Neural crest cell (in vitro differentiated cells): ENCODE results near the gene LRRC14B. TPM values are rescaled to one million over a fixed set of nuclear protein-coding genes. Genes with fewer than 3 reads are reported as not detected.

ENCODE experiments used
- DNase-seq: peaks from one replicate; pipeline ENCODE4 v3.0.0; 2021; ENCODE audit warnings: low read depth, mixed read lengths, low spot score
- H3K27ac Mint-ChIP-seq: one replicate; pipeline ENCODE4 v1.8.0; 2021; ENCODE audit warnings: mild to moderate bottlenecking, mixed read lengths; ENCODE audit not compliant: unreplicated experiment
- H3K27me3 Mint-ChIP-seq: 2 replicates; pipeline ENCODE4 v1.8.0; 2021; ENCODE audit warnings: low read depth, mild to moderate bottlenecking, mixed read lengths
- H3K36me3 Mint-ChIP-seq: 2 replicates; pipeline ENCODE4 v1.8.0; 2021; ENCODE audit warnings: low read depth, mild to moderate bottlenecking, mixed read lengths
- H3K4me1 Mint-ChIP-seq: 2 replicates; pipeline ENCODE4 v1.8.0; 2021; ENCODE audit warnings: mixed read lengths
- H3K4me3 Mint-ChIP-seq: one replicate; pipeline ENCODE4 v1.8.0; 2021; ENCODE audit warnings: mild to moderate bottlenecking, mixed read lengths
- H3K9me3 Mint-ChIP-seq: 2 replicates; pipeline ENCODE4 v1.8.0; 2021; ENCODE audit warnings: mixed read lengths
- CTCF ChIP-seq: fragments of 200-600 bp; sonication (generic); conservative IDR thresholded peaks from 2 replicates; pipeline ENCODE4 v1.5.0; 2021; ENCODE audit warnings: antibody characterized with exemption, mild to moderate bottlenecking
- total RNA-seq: library from RNA; stranded (reverse); gene quantifications from 2 replicates; pipeline ENCODE4 v1.2.1, GENCODE V29; 2021

LRRC14B gene
- total RNA-seq, 1 donor from 2014 or later, result not detected

- no peak overlapping the region for H3K27ac Mint-ChIP-seq
- no peak for TF ChIP-seq CTCF
- H3K36me3 Mint-ChIP-seq, result no peaks in the 10 kb centered on the region
- no peak overlapping the region for H3K4me3 Mint-ChIP-seq
- DNase-seq, result no peak
- no peaks in the 10 kb centered on the region for H3K9me3 Mint-ChIP-seq
- peaks cover 9% of the 10 kb centered on the region for H3K4me1 Mint-ChIP-seq
- H3K27me3 Mint-ChIP-seq, result no peaks in the 10 kb centered on the region
These were observed 8.1 kb downstream of the LRRC14B start for GRCh38 chr5:199197-199949.

GRCh38 chr5:199950-200645 is 8.8 kb downstream of the LRRC14B start:
- H3K4me1 Mint-ChIP-seq, result peaks cover 9% of the 10 kb centered on the region
- H3K4me3 Mint-ChIP-seq, result no peak overlapping the region
- no peak for DNase-seq
- no peaks in the 10 kb centered on the region for H3K9me3 Mint-ChIP-seq
- TF ChIP-seq CTCF, result no peak
- no peak overlapping the region for H3K27ac Mint-ChIP-seq
- H3K27me3 Mint-ChIP-seq, result no peaks in the 10 kb centered on the region
- H3K36me3 Mint-ChIP-seq, result peaks cover 2% of the 10 kb centered on the region

- TF ChIP-seq CTCF, result no peak
- peaks cover 9% of the 10 kb centered on the region for H3K4me1 Mint-ChIP-seq
- H3K27ac Mint-ChIP-seq, result no peak overlapping the region
- no peak overlapping the region for H3K4me3 Mint-ChIP-seq
- H3K27me3 Mint-ChIP-seq, result no peaks in the 10 kb centered on the region
- H3K36me3 Mint-ChIP-seq, result peaks cover 2% of the 10 kb centered on the region
- no peaks in the 10 kb centered on the region for H3K9me3 Mint-ChIP-seq
- DNase-seq, result no peak
These were observed 9.7 kb downstream of the LRRC14B start for GRCh38 chr5:200985-201384.

- H3K27ac Mint-ChIP-seq, result no peak overlapping the region
- peaks cover 2% of the 10 kb centered on the region for H3K36me3 Mint-ChIP-seq
- no peaks in the 10 kb centered on the region for H3K9me3 Mint-ChIP-seq
- no peak for TF ChIP-seq CTCF
- H3K4me1 Mint-ChIP-seq, result peaks cover 9% of the 10 kb centered on the region
- no peak for DNase-seq
- no peak overlapping the region for H3K4me3 Mint-ChIP-seq
- no peaks in the 10 kb centered on the region for H3K27me3 Mint-ChIP-seq
These were observed 10.4 kb downstream of the LRRC14B start for GRCh38 chr5:201672-202071.

GRCh38 chr5:203246-203930 is 12.1 kb downstream of the LRRC14B start:
- Mint-ChIP-seq H3K9me3 (no peaks in the 10 kb centered on the region), H3K36me3 (peaks cover 6% of the 10 kb centered on the region), H3K4me3 (no peak overlapping the region), H3K27ac (no peak overlapping the region), H3K4me1 (peaks cover 12% of the 10 kb centered on the region), H3K27me3 (no peaks in the 10 kb centered on the region)
- TF ChIP-seq CTCF, result no peak
- DNase-seq, result no peak
